ENCODE measurements around the gene OLIG3.
A peak's percentile ranks its signal among the peaks of the same experiment; 100 is the strongest.

Gene OLIG3

GRCh38 chr6:137494281-137494987, at the start of gene OLIG3:
TSS of gene OLIG3 (minus strand) at chr6:137494394. CDS start at chr6:137494170, 224 bp downstream.
- Histone ChIP-seq H3K27me3 (ENCODE audit: control insufficient read depth, insufficient read depth, low read length) (peaks cover 99% of the 10 kb centered on the region), H3K4me3 (ENCODE audit: low read depth, low read length) (peak within 1 kb of the TSS; percentile 57), H3K36me3 (ENCODE audit: control insufficient read depth, insufficient read depth, low read length) (no peaks in the 10 kb centered on the region), H3K27ac (ENCODE audit: low read depth, low read length) (no peak within 1 kb of the TSS), H3K9ac (ENCODE audit: low read depth, low read length) (no peak within 1 kb of the TSS), H3K4me1 (ENCODE audit: control insufficient read depth, insufficient read depth, low read length) (peaks cover 55% of the 10 kb centered on the region), H3K9me3 (ENCODE audit: control insufficient read depth, insufficient read depth, low read length) (no peaks in the 10 kb centered on the region)

- no peak overlapping the region for H3K9ac ChIP-seq (ENCODE audit: low read depth, low read length)
- H3K27ac ChIP-seq (ENCODE audit: low read depth, low read length), result peak overlapping the region; percentile 11
- no peaks in the 10 kb centered on the region for H3K27me3 ChIP-seq (ENCODE audit: control insufficient read depth, insufficient read depth, low read length)
- peaks cover 57% of the 10 kb centered on the region for H3K4me1 ChIP-seq (ENCODE audit: control insufficient read depth, insufficient read depth, low read length)
- H3K9me3 ChIP-seq (ENCODE audit: control insufficient read depth, insufficient read depth, low read length), result no peaks in the 10 kb centered on the region
- 0 out of 2 replicates have a peak overlapping the region, but pooled peaks have one; percentile 15 for H3K4me3 ChIP-seq (ENCODE audit: low read depth, low read length)
- H3K36me3 ChIP-seq (ENCODE audit: control insufficient read depth, insufficient read depth, low read length), result no peaks in the 10 kb centered on the region
Observed at GRCh38 chr6:137543114-137543513, 48.9 kb upstream of the OLIG3 start.

DNA sequence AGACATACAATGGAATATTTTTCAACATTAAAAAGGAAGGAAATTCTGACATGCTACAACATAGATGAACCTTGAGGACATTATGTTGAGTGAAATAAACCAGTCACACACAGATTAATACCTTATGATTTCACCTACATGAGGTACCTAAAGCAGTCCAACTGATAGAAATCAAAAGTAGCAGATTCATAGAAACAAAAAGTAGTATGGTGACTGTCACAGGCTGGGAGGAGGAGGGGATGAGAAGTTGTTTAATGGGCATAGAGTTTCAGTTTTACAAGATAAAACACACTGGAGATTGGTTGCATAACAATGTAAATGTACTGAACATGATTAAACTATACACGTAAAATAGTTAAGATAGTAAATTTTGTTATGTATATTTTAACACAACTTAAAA, 48.5 kb upstream of the OLIG3 start:
- Histone ChIP-seq H3K4me1 (ENCODE audit: control insufficient read depth, insufficient read depth, low read length) (peaks cover 53% of the 10 kb centered on the region), H3K36me3 (ENCODE audit: control insufficient read depth, insufficient read depth, low read length) (no peaks in the 10 kb centered on the region), H3K27me3 (ENCODE audit: control insufficient read depth, insufficient read depth, low read length) (no peaks in the 10 kb centered on the region), H3K4me3 (ENCODE audit: low read depth, low read length) (0 out of 2 replicates have a peak overlapping the region, but pooled peaks have one; percentile 15), H3K9me3 (ENCODE audit: control insufficient read depth, insufficient read depth, low read length) (no peaks in the 10 kb centered on the region), H3K27ac (ENCODE audit: low read depth, low read length) (peak overlapping the region; percentile 11), H3K9ac (ENCODE audit: low read depth, low read length) (no peak overlapping the region)

- Histone ChIP-seq H3K27ac (ENCODE audit: low read depth, low read length) (no peak overlapping the region), H3K4me3 (ENCODE audit: low read depth, low read length) (no peak overlapping the region), H3K4me1 (ENCODE audit: control insufficient read depth, insufficient read depth, low read length) (peaks cover 42% of the 10 kb centered on the region), H3K36me3 (ENCODE audit: control insufficient read depth, insufficient read depth, low read length) (no peaks in the 10 kb centered on the region), H3K27me3 (ENCODE audit: control insufficient read depth, insufficient read depth, low read length) (no peaks in the 10 kb centered on the region), H3K9me3 (ENCODE audit: control insufficient read depth, insufficient read depth, low read length) (no peaks in the 10 kb centered on the region), H3K9ac (ENCODE audit: low read depth, low read length) (no peak overlapping the region)
Observed at GRCh38 chr6:137541534-137542063, 47.4 kb upstream of the OLIG3 start.

DNA sequence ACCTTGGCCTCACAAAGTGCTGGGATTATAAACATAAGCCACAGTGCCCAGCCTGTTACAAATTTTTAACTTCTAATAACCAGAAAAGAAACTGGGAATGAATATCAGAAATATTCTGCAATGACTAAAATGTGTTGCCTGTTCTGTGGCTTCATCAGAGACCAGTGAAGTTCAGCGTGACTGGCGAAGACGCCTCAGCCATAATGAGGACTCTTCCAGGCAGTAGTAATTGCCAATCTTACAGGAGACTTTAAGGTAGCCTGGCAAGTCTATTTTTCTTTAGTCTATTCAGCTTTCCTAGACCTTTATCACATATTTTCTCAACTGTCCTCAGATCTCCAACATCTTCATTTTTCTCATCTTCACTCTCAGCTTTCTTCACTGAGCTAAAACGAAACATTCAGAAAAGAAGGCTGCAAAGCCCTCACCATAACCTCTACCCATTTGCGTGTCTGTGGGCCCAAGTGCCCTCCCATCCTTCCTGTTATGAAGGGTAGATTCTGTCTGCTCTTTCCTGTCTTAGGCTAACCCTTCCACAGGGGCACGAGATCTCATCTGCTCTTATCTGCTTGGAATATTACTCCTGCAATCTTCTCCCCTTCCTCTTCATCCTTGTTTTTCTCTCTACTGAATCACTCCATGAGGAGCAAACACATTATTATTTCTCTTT, 42.0 kb upstream of the OLIG3 start:
- Histone ChIP-seq H3K9ac (ENCODE audit: low read depth, low read length) (no peak overlapping the region), H3K36me3 (ENCODE audit: control insufficient read depth, insufficient read depth, low read length) (no peaks in the 10 kb centered on the region), H3K9me3 (ENCODE audit: control insufficient read depth, insufficient read depth, low read length) (no peaks in the 10 kb centered on the region), H3K27me3 (ENCODE audit: control insufficient read depth, insufficient read depth, low read length) (no peaks in the 10 kb centered on the region), H3K4me3 (ENCODE audit: low read depth, low read length) (no peak overlapping the region), H3K27ac (ENCODE audit: low read depth, low read length) (no peak overlapping the region), H3K4me1 (ENCODE audit: control insufficient read depth, insufficient read depth, low read length) (peaks cover 9% of the 10 kb centered on the region)

DNA sequence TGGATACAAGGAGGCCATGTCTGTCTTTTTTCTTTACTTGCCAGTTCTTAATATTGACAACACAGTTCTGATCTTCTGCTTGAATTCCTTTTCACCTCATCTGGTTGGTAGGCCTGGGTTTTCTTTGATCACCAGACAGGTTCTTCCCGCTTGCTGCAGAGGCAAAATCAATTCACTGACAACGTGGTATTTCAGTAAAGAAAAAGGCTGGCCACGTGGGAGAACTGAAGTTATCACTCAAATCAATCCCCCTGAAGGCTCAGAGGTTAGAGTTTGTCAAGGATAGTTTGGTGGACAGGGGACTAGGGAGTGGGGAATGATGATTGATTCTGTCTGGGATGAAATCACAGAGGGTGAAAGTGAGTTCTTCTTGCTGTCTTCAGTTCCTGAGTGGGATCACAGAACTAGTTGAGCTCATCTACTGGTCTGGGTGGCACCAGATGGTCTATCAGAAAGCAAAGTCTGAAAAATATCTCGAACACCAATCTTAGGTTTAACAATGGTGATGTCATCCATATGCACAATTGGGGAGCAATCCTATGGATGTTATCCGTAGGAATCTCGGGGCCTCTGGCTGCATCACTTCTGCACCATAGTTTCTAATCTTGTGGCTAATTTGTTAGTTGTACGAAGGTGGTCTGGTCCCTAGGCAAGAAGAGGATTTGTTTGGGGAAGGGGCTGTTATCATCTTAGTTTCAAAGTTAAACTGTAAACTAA, 37.3 kb upstream of the OLIG3 start:
- Histone ChIP-seq H3K4me3 (ENCODE audit: low read depth, low read length) (no peak overlapping the region), H3K9ac (ENCODE audit: low read depth, low read length) (no peak overlapping the region), H3K4me1 (ENCODE audit: control insufficient read depth, insufficient read depth, low read length) (no peaks in the 10 kb centered on the region)

DNA sequence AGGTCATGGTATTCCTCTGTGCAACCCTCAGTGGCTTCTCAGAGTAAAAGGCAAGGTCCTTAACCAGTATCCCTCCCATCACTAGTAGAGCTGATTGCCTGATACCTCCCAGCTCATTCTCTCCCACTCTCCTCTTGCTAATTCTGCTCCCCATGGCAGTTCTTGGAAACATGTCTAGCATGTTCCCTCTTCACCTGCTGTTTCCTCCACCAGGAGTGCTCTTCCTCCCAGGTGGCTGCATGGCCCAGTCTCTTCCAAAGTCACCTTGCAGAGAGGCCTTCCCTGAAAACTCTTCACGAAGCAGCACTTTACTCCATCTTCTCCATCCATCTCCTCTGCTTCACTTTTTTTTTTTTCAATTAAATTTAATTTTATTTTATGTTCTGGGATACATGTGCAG, 36.2 kb upstream of the OLIG3 start:
- Histone ChIP-seq H3K27me3 (ENCODE audit: control insufficient read depth, insufficient read depth, low read length) (no peaks in the 10 kb centered on the region), H3K27ac (ENCODE audit: low read depth, low read length) (no peak overlapping the region), H3K9ac (ENCODE audit: low read depth, low read length) (no peak overlapping the region), H3K4me3 (ENCODE audit: low read depth, low read length) (no peak overlapping the region), H3K36me3 (ENCODE audit: control insufficient read depth, insufficient read depth, low read length) (no peaks in the 10 kb centered on the region), H3K4me1 (ENCODE audit: control insufficient read depth, insufficient read depth, low read length) (no peaks in the 10 kb centered on the region), H3K9me3 (ENCODE audit: control insufficient read depth, insufficient read depth, low read length) (no peaks in the 10 kb centered on the region)

More for the DNA sequence above, 37.3 kb upstream of the OLIG3 start:
- Histone ChIP-seq H3K27me3 (ENCODE audit: control insufficient read depth, insufficient read depth, low read length) (no peaks in the 10 kb centered on the region), H3K36me3 (ENCODE audit: control insufficient read depth, insufficient read depth, low read length) (no peaks in the 10 kb centered on the region), H3K27ac (ENCODE audit: low read depth, low read length) (no peak overlapping the region), H3K9me3 (ENCODE audit: control insufficient read depth, insufficient read depth, low read length) (no peaks in the 10 kb centered on the region)

DNA sequence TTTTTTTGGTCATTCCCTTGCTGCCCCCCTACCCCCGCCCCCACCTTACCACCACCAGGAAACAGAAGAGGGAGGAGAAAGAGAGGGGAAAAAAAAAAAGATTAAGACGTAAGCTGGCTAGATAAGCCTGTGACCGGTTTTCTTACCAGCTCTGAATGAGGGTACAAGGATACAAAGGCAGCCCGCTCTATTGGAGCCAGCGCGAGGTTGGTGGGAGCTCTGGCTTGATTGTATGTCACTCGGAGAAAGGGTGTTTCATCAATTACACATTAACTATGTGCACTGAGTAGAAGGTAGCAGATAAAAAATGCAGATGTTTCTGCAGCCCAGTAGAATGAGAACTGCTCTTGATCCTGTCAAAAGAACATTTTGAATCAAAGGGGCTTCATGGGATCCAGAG, 28.6 kb upstream of the OLIG3 start:
- Histone ChIP-seq H3K27me3 (ENCODE audit: control insufficient read depth, insufficient read depth, low read length) (peaks cover 3% of the 10 kb centered on the region; the same call in 1 of the 2 replicates), H3K4me3 (ENCODE audit: low read depth, low read length) (no peak overlapping the region), H3K4me1 (ENCODE audit: control insufficient read depth, insufficient read depth, low read length) (peaks cover 52% of the 10 kb centered on the region), H3K9me3 (ENCODE audit: control insufficient read depth, insufficient read depth, low read length) (no peaks in the 10 kb centered on the region), H3K36me3 (ENCODE audit: control insufficient read depth, insufficient read depth, low read length) (no peaks in the 10 kb centered on the region), H3K9ac (ENCODE audit: low read depth, low read length) (no peak overlapping the region), H3K27ac (ENCODE audit: low read depth, low read length) (no peak overlapping the region)

DNA sequence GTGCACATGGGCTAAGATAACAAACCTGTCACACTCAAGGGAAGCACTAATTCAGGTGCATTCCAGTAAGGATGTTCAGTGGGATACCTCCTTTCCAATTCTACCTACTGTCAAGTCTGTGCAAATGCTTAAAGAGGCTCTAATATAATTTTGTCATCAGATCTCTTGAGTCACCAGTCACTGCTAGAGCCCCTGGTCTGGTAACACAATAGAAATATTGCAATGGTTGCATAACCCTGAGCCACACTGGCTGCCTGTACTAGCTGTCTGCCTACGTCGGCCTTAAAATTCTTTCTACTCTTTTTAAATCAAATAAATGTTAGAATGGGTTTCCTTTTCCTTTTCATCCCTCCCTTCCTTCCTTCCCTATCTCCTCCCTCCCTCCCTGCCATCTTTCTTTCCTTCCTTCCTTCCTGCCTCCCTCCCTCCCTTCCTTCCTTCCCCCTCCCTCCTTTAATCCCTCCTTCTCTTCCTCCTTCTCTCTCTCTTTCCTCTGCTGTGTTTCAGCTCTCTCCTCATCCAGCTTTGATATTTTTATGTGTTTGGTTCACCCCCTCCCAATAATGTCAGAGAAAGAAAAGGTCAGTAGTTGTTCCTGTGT, 28.1 kb upstream of the OLIG3 start:
- Histone ChIP-seq H3K4me1 (ENCODE audit: control insufficient read depth, insufficient read depth, low read length) (peaks cover 57% of the 10 kb centered on the region), H3K36me3 (ENCODE audit: control insufficient read depth, insufficient read depth, low read length) (no peaks in the 10 kb centered on the region), H3K9ac (ENCODE audit: low read depth, low read length) (no peak overlapping the region), H3K27ac (ENCODE audit: low read depth, low read length) (no peak overlapping the region), H3K4me3 (ENCODE audit: low read depth, low read length) (no peak overlapping the region), H3K27me3 (ENCODE audit: control insufficient read depth, insufficient read depth, low read length) (peaks cover 8% of the 10 kb centered on the region; the same call in 1 of the 2 replicates), H3K9me3 (ENCODE audit: control insufficient read depth, insufficient read depth, low read length) (no peaks in the 10 kb centered on the region)

DNA sequence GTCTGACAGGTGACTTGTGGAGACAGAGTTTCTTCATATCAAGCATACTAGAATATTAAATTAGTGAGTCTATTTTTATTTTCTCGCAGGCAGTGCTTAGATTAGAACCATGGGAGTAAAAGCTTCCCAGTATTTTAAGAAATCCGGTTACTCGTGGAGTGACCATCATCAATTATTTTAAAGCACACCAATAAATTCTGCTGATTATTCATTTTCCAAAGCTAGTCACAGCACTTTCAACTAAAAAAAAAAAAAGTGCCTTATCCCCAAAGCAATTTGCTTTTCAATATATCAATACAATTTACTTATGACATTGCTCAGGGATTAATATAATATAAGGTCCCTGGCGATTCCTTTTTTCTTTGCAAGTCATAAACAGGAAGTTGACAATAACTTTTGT, 26.3 kb upstream of the OLIG3 start:
- Histone ChIP-seq H3K9ac (ENCODE audit: low read depth, low read length) (no peak overlapping the region), H3K27ac (ENCODE audit: low read depth, low read length) (no peak overlapping the region), H3K4me3 (ENCODE audit: low read depth, low read length) (no peak overlapping the region), H3K27me3 (ENCODE audit: control insufficient read depth, insufficient read depth, low read length) (peaks cover 26% of the 10 kb centered on the region), H3K9me3 (ENCODE audit: control insufficient read depth, insufficient read depth, low read length) (no peaks in the 10 kb centered on the region), H3K4me1 (ENCODE audit: control insufficient read depth, insufficient read depth, low read length) (peaks cover 57% of the 10 kb centered on the region), H3K36me3 (ENCODE audit: control insufficient read depth, insufficient read depth, low read length) (no peaks in the 10 kb centered on the region)

Data from HUES48 (cell line).